HG03135 (cell line): ENCODE data around the gene RAB3GAP1.

Experiments
- ATAC-seq: cut with Tn5 transposase; IDR thresholded peaks from one replicate; pipeline ENCODE4 v1.9.1; 2021; ENCODE audit warnings: mild to moderate bottlenecking, moderate library complexity; ENCODE audit not compliant: unreplicated experiment

RAB3GAP1 gene

DNA sequence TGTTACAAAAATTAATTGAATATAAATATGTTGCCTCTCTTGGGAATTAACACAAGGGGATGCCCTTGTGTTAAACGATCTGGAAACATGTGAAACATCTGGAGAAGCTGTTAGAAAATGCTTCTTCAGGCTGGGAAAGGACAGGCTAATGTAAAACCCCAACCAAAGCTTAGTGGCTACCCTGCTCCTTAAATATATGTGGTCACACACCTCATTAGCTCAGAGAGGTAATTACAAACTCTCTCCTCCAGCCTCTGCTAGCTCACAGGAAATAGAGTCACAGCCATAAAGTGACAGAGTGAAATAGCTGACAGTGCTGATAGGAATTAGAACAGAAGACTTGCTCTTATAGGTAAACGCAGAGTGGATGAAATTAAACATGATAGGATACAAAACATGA, 155.9 kb downstream of the RAB3GAP1 start:
- no peak for ATAC-seq

DNA sequence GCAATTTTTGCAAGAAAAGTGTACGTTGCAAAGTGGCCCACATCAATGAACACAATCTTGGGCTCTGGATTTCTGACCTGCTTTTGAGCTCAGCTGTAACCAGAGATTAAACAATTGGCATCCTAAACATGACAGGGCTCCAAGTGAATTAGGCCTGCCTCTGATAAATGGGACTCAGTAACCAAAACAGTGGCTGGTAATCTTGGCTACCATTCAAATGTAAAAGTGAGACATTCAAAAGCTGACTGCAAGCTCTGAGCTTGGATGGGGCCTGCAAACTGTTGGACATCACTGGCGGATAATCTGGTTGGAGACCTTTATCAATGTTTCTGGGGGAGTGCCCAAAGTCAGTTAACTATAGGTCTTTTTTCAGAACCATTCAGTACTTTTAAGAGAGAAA, 160.7 kb downstream of the RAB3GAP1 start:
- no peak for ATAC-seq

DNA sequence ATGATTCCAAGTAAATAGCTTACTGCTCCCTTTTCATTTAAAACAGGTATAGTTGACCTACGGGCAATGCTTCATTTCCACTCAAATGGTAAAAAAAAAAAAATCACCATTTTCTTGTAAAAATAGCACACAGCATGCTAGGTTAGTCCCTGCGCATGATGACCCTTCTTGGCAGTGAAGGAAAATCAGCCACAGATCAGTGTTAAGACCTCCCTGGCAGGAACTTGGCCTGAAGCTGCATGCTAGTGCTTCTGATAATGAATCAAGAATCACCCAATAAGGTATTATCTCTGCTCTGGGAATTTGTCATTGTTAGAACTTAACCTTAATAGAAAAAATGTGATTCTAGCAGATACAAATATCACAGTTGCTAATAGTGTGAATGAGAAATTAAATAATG, 166.3 kb downstream of the RAB3GAP1 start:
- ATAC-seq: no peak

DNA sequence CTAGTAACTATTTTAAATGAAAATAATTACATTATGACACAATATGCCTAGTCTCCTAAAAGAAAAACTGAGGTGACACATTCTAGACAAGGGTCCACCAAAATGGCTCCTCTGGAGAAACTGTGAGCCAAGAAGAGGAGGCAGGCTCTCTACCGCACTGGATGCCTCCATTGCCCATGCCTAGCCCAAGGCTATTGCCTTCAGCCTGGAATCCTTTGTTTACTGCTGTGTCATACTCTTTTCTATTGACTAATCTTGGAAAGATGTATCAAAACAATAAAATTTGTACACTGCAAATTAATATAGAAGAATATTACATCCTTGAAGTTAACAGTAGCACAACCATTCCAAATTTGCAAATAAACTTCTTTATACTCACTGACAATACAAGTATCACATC, 167.1 kb downstream of the RAB3GAP1 start:
- ATAC-seq: no peak
